ENCODE measurements around the gene CST4. TPM values are rescaled to one million over a fixed set of nuclear protein-coding genes. Genes with fewer than 3 reads are reported as not detected.

The CST4 gene
- total and polyA plus RNA-seq, 2 experiments from 2014 or later: not detected

- TF ChIP-seq EZH2phosphoT487 (IDR thresholded peaks at IDR 0.05; ENCODE audit: unreplicated experiment): no peak
- TF ChIP-seq ETS1 (IDR thresholded peaks at IDR 0.05): no peak
- TF ChIP-seq REST (IDR thresholded peaks at IDR 0.05; ENCODE audit: unreplicated experiment): no peak
- no peak for TF ChIP-seq POLR2AphosphoS5 (IDR thresholded peaks at IDR 0.05; ENCODE audit: low read depth)
- no peak for TF ChIP-seq STAT1 (IDR thresholded peaks at IDR 0.05; ENCODE audit: unreplicated experiment)
- TF ChIP-seq CTCF (conservative IDR thresholded peaks at IDR 0.05; ENCODE audit: low read depth in 2 of 2): no peak
- TF ChIP-seq NANOG (IDR thresholded peaks at IDR 0.05; ENCODE audit: borderline replicate concordance): no peak
- no peak for TF ChIP-seq EZH2 (IDR thresholded peaks at IDR 0.05; ENCODE audit: low read depth, unreplicated experiment)
- TF ChIP-seq ZNF331 (CRISPR knock-in tag; IDR thresholded peaks at IDR 0.05; ENCODE audit: low read depth): no peak
- TF ChIP-seq CREB1 (CRISPR knock-in tag; IDR thresholded peaks at IDR 0.05; ENCODE audit: low read depth): no peak
- TF ChIP-seq JUNB (IDR thresholded peaks at IDR 0.05; ENCODE audit: unreplicated experiment): no peak
Observed at GRCh38 chr20:23691675-23692074, 2.8 kb upstream of the CST4 start (continued).

GRCh38 chr20:23690581-23690980 lies 1.7 kb upstream of the CST4 start:
- no peaks in the 10 kb centered on the region for H3K9me3 Mint-ChIP-seq
- no peak overlapping the region for H3K4me3 Mint-ChIP-seq
- TF ChIP-seq REST (IDR thresholded peaks at IDR 0.05; ENCODE audit: unreplicated experiment) (no peak), ZNF114 (CRISPR knock-in tag; IDR thresholded peaks at IDR 0.05) (no peak), JUNB (IDR thresholded peaks at IDR 0.05; ENCODE audit: unreplicated experiment) (no peak), ETS1 (IDR thresholded peaks at IDR 0.05) (no peak), EZH2 (IDR thresholded peaks at IDR 0.05; ENCODE audit: low read depth, unreplicated experiment) (no peak), EZH2phosphoT487 (IDR thresholded peaks at IDR 0.05; ENCODE audit: unreplicated experiment) (no peak), ZNF331 (CRISPR knock-in tag; IDR thresholded peaks at IDR 0.05; ENCODE audit: low read depth) (no peak), CREB1 (CRISPR knock-in tag; IDR thresholded peaks at IDR 0.05; ENCODE audit: low read depth) (no peak), CTCF (conservative IDR thresholded peaks at IDR 0.05; ENCODE audit: low read depth in 2 of 2) (no peak), POLR2AphosphoS5 (IDR thresholded peaks at IDR 0.05; ENCODE audit: low read depth) (no peak), NANOG (IDR thresholded peaks at IDR 0.05; ENCODE audit: borderline replicate concordance) (no peak)

More at GRCh38 chr20:23690581-23690980, 1.7 kb upstream of the CST4 start:
- H2AFZ ChIP-seq: no peak overlapping the region
- H3K4me3 ChIP-seq: no peak overlapping the region
- no peaks in the 10 kb centered on the region for H3K27me3 ChIP-seq (ENCODE audit: insufficient read depth)
- H3K4me1 Mint-ChIP-seq: peaks cover 26% of the 10 kb centered on the region
- H3K4me1 ChIP-seq (ENCODE audit: insufficient read depth): peaks cover 15% of the 10 kb centered on the region; the same call in 1 of the 2 replicates
- H3F3A ChIP-seq (replicated peaks; ENCODE audit: low read depth): no peaks in the 10 kb centered on the region
- H3K36me3 Mint-ChIP-seq (ENCODE audit: low read depth): peaks cover 3% of the 10 kb centered on the region; the same call in 1 of the 3 replicates
- no peaks in the 10 kb centered on the region for H3K36me3 ChIP-seq (ENCODE audit: insufficient read depth)
- no peak overlapping the region for H3K4me2 ChIP-seq
- no peak overlapping the region for H3K27ac Mint-ChIP-seq
- no peak for DNase-seq (ENCODE audit: low spot score)
- H3K79me2 ChIP-seq (replicated peaks; ENCODE audit: insufficient read depth): no peaks in the 10 kb centered on the region
- H3K9me2 ChIP-seq (ENCODE audit: insufficient read depth): no peaks in the 10 kb centered on the region; the same call in 1 of the 2 replicates
- H3K27ac ChIP-seq (ENCODE audit: low read depth): no peak overlapping the region
- no peaks in the 10 kb centered on the region for H4K20me1 ChIP-seq (replicated peaks; ENCODE audit: insufficient read depth)
- no peak for ATAC-seq
- H3K27me3 Mint-ChIP-seq (ENCODE audit: insufficient read depth, low read depth, poor library complexity): peaks cover 14% of the 10 kb centered on the region

Data from GM23338 (cell line).